OCI-LY1 (cell line): ENCODE data around the gene COL11A2.
"Not testable (repeated sequence)": the region's sequence is repeated elsewhere in the genome, so short reads cannot be mapped to it uniquely, and the experiment has no call there.

ENCODE experiments used
- EZH2 ChIP-seq: fragments of 200-600 bp; sonication (generic), shearing (Covaris generic); IDR thresholded peaks from 2 replicates; pipeline ENCODE4 v1.8.0; 2017; ENCODE audit warnings: borderline replicate concordance, mixed run types, mild to moderate bottlenecking, antibody characterized with exemption, low read length, moderate library complexity, mixed read lengths
- TF ChIP-seq, protein P1 (sequence below): fragments of 200-600 bp; sonication (generic), shearing (Covaris generic); IDR thresholded peaks from 2 replicates; pipeline ENCODE4 v1.5.1; 2017; ENCODE audit warnings: mild to moderate bottlenecking, antibody characterized with exemption, low read length, moderate library complexity, mixed read lengths

- TF ChIP-seq, protein P1, sequence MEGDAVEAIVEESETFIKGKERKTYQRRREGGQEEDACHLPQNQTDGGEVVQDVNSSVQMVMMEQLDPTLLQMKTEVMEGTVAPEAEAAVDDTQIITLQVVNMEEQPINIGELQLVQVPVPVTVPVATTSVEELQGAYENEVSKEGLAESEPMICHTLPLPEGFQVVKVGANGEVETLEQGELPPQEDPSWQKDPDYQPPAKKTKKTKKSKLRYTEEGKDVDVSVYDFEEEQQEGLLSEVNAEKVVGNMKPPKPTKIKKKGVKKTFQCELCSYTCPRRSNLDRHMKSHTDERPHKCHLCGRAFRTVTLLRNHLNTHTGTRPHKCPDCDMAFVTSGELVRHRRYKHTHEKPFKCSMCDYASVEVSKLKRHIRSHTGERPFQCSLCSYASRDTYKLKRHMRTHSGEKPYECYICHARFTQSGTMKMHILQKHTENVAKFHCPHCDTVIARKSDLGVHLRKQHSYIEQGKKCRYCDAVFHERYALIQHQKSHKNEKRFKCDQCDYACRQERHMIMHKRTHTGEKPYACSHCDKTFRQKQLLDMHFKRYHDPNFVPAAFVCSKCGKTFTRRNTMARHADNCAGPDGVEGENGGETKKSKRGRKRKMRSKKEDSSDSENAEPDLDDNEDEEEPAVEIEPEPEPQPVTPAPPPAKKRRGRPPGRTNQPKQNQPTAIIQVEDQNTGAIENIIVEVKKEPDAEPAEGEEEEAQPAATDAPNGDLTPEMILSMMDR: not testable (repeated sequence)
- TF ChIP-seq EZH2: not testable (repeated sequence)
These were observed 41.7 kb downstream of the COL11A2 start for GRCh38 chr6:33150560-33150959.
